T-helper 2 cell (primary cell): ENCODE data around the gene POU5F1.
"Not testable (repeated sequence)": the region's sequence is repeated elsewhere in the genome, so short reads cannot be mapped to it uniquely, and the experiment has no call there.

ENCODE experiments used
- DNase-seq, 5 experiments: peaks; one replicate each; pipeline versions ENCODE4 v3.0.0 to v3.0.0-alpha.2; 2012 to 2022
- total RNA-seq, 2 donors: gene quantifications; one replicate each; lab custom pipeline; 2026; lab: John Stamatoyannopoulos, UW

POU5F1 gene
- 0 to 0.07 reads per million in 2 donors for total RNA-seq

- no peak for DNase-seq
Measured at GRCh38 chr6:31170600-31170881, at the start of gene POU5F1. Gene POU5F1 (minus strand): TSS chr6:31170682. CDS start chr6:31170620, 62 bp downstream.

- no peak for DNase-seq
Measured at GRCh38 chr6:31216208-31216898, 45.9 kb upstream of the POU5F1 start.

- DNase-seq: not testable (repeated sequence)
Measured at GRCh38 chr6:31215216-31215615, 44.7 kb upstream of the POU5F1 start.

GRCh38 chr6:31214516-31214915 is 44.0 kb upstream of the POU5F1 start:
- DNase-seq: no peak

GRCh38 chr6:31210741-31211532 is 40.5 kb upstream of the POU5F1 start:
- DNase-seq: no peak

GRCh38 chr6:31210123-31210522 is 39.6 kb upstream of the POU5F1 start:
- DNase-seq: no peak

GRCh38 chr6:31209137-31209536 is 38.7 kb upstream of the POU5F1 start:
- DNase-seq: no peak

- DNase-seq: no peak
Measured at GRCh38 chr6:31208506-31208905, 38.0 kb upstream of the POU5F1 start.

- no peak for DNase-seq
Measured at GRCh38 chr6:31205638-31206037, 35.2 kb upstream of the POU5F1 start.

GRCh38 chr6:31204751-31205145 is 34.3 kb upstream of the POU5F1 start:
- no peak for DNase-seq

- peak in 3 of 5 experiments; percentile 44 to 81 (median 52) for DNase-seq
Measured at GRCh38 chr6:31203345-31203979, 33.0 kb upstream of the POU5F1 start.

- peak in 1 of 5 experiments; percentile 21 for DNase-seq
Measured at GRCh38 chr6:31202259-31203166, 32.0 kb upstream of the POU5F1 start.

- not testable (repeated sequence) for DNase-seq
Measured at GRCh38 chr6:31199105-31199452, 28.6 kb upstream of the POU5F1 start.

GRCh38 chr6:31197559-31198305 is 27.2 kb upstream of the POU5F1 start:
- DNase-seq: peak; percentile 76 to 97 (median 94)

- DNase-seq: not testable (repeated sequence)
Measured at GRCh38 chr6:31196251-31197022, 26.0 kb upstream of the POU5F1 start.

GRCh38 chr6:31195308-31195979 is 25.0 kb upstream of the POU5F1 start:
- not testable (repeated sequence) for DNase-seq

- no peak for DNase-seq
Measured at GRCh38 chr6:31194061-31194834, 23.8 kb upstream of the POU5F1 start.

GRCh38 chr6:31193206-31193605 is 22.7 kb upstream of the POU5F1 start:
- DNase-seq: no peak

GRCh38 chr6:31192431-31193105 is 22.1 kb upstream of the POU5F1 start:
- peak in 4 of 5 experiments; percentile 29 to 75 (median 37) for DNase-seq
